EL (cell line): Measurements from ENCODE around the gene ACTR6.
A peak's percentile ranks its signal among the peaks of the same experiment; 100 is the strongest.
"Not testable (repeated sequence)": the region's sequence is repeated elsewhere in the genome, so short reads cannot be mapped to it uniquely, and the experiment has no call there.

Source experiments
- DNase-seq: peaks from one replicate; pipeline ENCODE4 v3.0.0-alpha.2; 2016

The ACTR6 gene

DNA sequence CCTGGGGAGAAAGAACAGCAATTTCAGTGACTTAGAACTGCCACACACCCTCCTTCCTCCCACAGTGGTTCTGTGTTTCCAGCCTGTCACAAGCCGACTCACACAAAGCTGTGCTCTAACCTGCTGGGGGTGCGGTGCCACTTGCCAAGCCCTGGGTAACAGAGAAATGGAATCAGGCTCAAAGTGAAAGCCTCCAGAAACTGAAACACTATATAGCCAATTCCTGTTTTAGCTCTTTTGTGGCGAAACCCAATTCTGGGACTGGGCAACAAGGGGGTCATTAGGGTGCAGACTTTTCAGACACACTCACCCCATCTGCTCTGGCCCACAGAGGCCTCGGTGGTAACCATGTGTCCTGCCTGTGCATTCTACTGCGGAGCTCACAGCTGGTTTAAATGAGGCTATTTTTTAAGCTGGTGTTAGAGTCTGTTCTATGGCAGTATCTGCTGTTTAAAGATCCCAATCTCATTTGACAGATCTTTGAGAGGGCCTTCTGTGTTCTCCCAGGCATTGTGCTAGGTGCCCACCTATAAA lies 15.2 kb upstream of the ACTR6 start:
- no peak for DNase-seq

DNA sequence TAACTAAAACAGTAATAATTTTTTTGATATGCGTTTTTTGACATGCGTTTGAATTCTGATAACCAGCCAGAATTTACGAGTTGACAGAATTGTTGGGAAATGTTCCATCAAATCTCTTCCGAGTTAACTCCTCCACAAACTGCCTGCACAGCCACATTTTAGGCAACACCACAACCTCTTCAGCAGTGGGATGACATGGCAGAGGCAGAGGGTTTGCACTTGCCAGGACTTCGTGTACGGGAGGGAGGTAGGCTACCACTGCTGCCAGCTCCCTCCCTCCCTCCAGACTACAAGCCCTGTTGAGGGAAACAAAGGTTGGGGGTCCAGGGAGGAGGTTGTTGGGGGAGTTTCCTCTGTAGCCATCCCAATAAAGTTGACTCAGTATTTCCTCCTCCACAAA lies 14.5 kb upstream of the ACTR6 start:
- no peak for DNase-seq

DNA sequence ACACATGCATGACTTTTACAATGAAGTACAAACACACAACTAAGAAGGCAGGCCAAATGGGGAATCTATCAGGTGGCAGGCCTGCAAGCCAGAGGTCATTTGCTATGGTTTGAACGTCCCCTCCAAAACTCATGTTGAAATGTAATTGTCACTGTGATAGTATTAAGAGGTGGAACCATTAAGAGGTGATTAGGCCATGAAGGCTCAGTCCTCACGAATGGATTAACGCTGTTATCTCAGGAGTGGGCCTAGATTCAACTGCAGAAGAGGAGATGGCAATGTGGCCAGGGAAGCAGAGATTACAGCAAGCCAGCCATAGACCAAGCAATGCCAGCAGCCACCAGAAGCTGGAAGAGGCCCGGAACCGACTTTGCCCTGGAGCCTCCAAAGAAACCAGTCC lies 13.5 kb upstream of the ACTR6 start:
- DNase-seq: no peak

GRCh38 chr12:100187857-100188519 lies 12.6 kb upstream of the ACTR6 start:
- DNase-seq: no peak

GRCh38 chr12:100188888-100189635 lies 11.6 kb upstream of the ACTR6 start:
- not testable (repeated sequence) for DNase-seq

GRCh38 chr12:100189636-100190394 lies 10.8 kb upstream of the ACTR6 start:
- DNase-seq: no peak

- no peak for DNase-seq
Observed at GRCh38 chr12:100193085-100193484, 7.5 kb upstream of the ACTR6 start.

GRCh38 chr12:100197486-100197885 lies 3.1 kb upstream of the ACTR6 start:
- DNase-seq: no peak

- DNase-seq: no peak
Observed at GRCh38 chr12:100199023-100199346, 1.6 kb upstream of the ACTR6 start.

- DNase-seq: peak; percentile 56
Observed at GRCh38 chr12:100199347-100200149, 1.1 kb upstream of the ACTR6 start.

DNA sequence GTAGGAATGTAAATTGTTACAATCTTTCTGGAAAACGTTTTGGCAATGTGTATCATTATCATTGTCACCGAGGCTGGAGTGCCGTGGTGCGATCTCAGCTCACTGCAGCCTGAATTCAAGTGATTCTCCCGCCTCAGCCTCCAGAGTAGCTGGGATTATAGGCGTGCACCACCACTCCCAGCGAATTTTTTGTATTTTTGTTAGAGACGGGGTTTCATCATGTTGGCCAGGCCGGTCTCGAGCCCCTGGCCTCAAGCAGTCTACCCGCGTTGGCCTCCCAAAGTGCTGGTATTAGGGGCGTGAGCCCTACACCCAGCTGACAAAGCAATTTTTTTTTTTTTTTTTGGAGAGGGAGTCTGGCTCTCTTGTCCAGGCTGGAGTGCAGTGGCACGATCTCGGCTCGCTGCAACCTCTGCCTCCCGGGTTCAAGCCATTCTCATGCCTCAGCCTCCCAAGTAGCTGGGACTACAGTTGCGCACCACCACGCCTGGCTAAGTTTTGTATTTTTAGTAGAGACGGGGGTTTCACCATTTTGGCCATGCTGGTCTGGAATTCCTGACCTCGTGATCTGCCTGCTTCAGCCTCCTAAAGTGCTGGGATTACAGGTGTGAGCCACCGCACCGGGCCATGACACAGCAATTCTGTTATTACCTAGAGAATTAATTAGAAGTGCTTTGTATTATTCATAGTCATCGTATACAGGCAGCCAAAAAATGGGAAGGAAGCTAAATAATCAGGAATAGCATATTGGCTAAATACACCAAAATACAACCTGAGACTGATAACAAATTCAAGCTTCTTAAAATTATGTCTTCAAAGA lies 1.2 kb downstream of the ACTR6 start:
- DNase-seq: no peak

DNA sequence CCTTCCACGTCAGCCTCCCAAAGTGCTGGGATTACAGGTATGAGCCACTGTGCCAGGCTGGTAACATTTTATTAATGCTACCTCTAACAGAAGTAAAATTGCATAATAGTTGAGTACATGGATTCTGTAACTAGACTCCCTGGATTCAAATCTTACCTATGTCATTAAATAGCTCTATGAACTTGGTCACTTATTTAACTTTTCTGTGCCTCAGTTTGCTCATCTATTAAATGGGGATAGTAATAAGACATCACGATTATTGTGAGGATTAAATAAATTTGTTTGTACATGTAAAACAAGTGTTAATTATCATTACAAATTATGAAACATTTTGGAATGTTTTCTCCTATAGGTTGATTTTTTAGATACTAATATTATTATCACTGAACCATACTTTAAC lies 6.7 kb downstream of the ACTR6 start:
- no peak for DNase-seq

DNA sequence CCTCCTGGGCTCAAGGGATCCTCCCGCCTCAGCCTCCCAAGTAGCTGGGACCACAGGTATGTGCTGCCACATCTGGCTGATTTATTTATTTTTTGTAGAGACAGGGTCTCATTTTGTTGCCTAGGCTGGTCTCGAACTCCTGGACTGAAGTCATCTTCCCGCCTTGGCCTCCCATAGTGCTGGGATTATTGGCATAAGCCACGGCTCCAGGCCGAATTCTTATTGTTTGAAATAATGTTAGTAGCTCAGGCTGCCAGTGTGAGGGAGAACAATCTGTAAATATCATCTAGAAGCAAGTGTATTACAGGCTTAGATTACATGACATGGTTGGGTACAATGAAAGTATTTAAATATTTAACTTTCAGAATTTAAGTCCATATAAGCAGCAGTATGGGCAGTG lies 8.2 kb downstream of the ACTR6 start:
- DNase-seq: no peak

DNA sequence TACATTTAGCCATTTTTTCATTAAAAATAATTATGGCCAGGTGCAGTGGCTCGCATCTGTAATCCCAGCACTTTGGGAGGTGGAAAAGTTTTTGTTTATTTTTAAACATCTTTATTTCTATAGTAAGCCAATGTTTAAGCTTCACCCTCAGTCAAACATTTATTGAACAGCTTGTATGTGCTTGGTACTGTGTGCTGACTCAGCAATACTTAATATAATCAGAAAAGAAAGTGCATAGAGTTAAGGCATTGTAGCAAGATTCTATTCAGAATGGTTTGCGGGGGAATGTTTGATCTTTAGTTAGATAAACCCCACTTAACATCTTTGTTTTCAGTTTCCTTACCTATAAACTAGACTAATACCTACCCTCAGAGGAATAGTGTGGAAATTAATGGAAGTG lies 11.1 kb downstream of the ACTR6 start:
- no peak for DNase-seq

- no peak for DNase-seq
Observed at GRCh38 chr12:100213016-100213891, 12.6 kb downstream of the ACTR6 start.

DNA sequence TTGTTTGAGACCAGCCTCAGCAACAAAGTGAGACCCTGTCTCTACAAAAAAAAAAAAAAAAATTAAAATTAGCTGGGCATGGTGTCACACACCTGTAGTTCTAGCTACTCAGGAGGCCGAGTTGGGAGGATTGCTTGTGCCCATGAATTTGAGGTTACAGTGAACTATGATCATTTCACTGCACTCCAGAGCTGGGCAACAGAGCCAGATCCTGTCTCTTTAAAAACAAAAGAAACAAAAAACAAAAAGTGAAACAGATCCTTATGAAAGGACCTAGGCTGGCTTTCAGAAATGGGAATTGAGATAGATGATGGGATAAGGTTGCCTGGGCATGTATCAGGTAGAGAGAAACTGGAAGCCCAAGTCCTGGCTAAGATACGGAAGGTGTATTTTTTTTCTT lies 13.9 kb downstream of the ACTR6 start:
- no peak for DNase-seq

- no peak for DNase-seq
Observed at GRCh38 chr12:100215209-100215608, 14.6 kb downstream of the ACTR6 start.

DNA sequence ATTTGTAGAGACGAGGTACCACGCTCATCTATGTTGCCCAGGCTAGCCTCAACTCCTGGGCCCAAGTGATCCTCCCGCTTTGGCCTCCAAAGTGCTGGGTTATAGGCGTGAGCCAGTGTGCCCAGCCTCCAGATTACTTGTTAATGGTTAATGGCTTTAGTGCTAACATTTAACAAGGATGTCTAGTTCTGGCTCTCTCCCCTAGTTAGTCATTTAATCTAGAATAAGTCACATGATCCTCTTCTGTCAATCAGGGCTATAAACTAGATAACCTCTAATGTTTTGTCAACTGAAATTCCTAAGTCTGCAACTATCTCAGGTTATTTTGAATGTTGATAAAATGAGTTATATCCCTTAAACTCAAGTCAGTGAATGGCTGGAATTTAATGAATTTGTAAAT lies 15.7 kb downstream of the ACTR6 start:
- no peak for DNase-seq

DNA sequence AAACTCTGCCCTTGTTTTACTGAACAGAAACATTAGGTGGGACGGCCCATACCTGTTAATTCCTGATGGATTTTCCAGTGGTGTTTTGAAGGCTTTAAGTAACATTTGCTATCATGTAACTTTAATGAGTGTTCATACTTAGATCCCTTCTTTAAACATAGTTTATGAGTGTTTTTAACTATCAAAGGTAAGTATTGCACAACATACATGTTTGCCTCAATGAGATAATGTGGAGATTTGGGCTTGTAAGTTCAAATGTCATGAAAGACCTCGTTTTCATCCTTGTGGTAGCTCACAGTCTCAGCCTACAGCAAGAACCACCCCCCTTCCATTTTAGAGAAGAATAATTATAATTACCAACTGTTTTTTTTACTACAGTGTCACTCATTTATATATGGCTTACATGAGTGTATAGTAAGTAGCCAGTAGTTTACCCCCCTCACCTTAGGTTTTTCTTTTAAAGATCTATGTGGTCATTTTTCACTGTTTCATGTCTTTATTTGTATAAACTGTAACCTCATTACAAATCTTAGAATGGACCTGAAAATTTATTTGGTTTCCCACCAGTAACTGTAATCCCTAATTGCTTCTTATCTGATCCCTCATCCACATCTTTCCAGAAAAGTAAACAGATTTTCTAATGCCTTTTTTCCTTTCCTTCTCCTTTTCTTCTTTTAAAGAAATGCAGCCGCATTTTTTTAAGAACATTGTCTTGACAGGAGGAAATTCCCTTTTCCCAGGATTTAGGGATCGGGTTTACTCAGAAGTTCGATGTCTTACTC lies 18.9 kb downstream of the ACTR6 start:
- no peak for DNase-seq

GRCh38 chr12:100221523-100221922 lies 20.9 kb downstream of the ACTR6 start:
- no peak for DNase-seq
